SJCRH30 (cell line): ENCODE results near the gene LAMTOR1. TPM values are rescaled to one million over a fixed set of nuclear protein-coding genes. Genes with fewer than 3 reads are reported as not detected.
A peak's percentile ranks its signal among the peaks of the same experiment; 100 is the strongest.

Experiments used
- DNase-seq, 2 experiments: peaks; one replicate each; pipeline ENCODE4 v3.0.0-alpha.2; 2015 to 2020
- H3K27ac ChIP-seq: fragments of 250-450 bp; sonication (Bioruptor Pico); 2 replicates; pipeline ENCODE4 v1.5.1; 2020; ENCODE audit warnings: mild to moderate bottlenecking, moderate library complexity
- H3K27me3 ChIP-seq: fragments of 250-450 bp; sonication (Bioruptor Pico); 2 replicates; pipeline ENCODE4 v1.5.1; 2020; ENCODE audit warnings: mild to moderate bottlenecking, moderate library complexity
- H3K36me3 ChIP-seq: fragments of 250-450 bp; sonication (Bioruptor Pico); 2 replicates; pipeline ENCODE4 v1.5.1; 2020; ENCODE audit warnings: mild to moderate bottlenecking, moderate library complexity
- H3K4me1 ChIP-seq: fragments of 250-450 bp; sonication (Bioruptor Pico); 2 replicates; pipeline ENCODE4 v1.5.1; 2020; ENCODE audit warnings: mild to moderate bottlenecking, moderate library complexity
- H3K4me3 ChIP-seq: fragments of 250-450 bp; sonication (Bioruptor Pico); 2 replicates; pipeline ENCODE4 v1.5.1; 2020; ENCODE audit warnings: mild to moderate bottlenecking, moderate library complexity
- H3K9me3 ChIP-seq: fragments of 250-450 bp; sonication (Bioruptor Pico); replicated peaks from 2 replicates; pipeline ENCODE4 v1.5.1; 2020; ENCODE audit warnings: mild to moderate bottlenecking, moderate library complexity
- total RNA-seq: library from RNA; depleted of rRNA; stranded (reverse); fragments of >200 nt; shearing (Covaris generic); gene quantifications from 2 replicates; pipeline ENCODE4 v1.2.3, GENCODE V29; 2014

The LAMTOR1 gene
- total RNA-seq, 1 experiment from 2014 or later: 53.4 TPM

DNA sequence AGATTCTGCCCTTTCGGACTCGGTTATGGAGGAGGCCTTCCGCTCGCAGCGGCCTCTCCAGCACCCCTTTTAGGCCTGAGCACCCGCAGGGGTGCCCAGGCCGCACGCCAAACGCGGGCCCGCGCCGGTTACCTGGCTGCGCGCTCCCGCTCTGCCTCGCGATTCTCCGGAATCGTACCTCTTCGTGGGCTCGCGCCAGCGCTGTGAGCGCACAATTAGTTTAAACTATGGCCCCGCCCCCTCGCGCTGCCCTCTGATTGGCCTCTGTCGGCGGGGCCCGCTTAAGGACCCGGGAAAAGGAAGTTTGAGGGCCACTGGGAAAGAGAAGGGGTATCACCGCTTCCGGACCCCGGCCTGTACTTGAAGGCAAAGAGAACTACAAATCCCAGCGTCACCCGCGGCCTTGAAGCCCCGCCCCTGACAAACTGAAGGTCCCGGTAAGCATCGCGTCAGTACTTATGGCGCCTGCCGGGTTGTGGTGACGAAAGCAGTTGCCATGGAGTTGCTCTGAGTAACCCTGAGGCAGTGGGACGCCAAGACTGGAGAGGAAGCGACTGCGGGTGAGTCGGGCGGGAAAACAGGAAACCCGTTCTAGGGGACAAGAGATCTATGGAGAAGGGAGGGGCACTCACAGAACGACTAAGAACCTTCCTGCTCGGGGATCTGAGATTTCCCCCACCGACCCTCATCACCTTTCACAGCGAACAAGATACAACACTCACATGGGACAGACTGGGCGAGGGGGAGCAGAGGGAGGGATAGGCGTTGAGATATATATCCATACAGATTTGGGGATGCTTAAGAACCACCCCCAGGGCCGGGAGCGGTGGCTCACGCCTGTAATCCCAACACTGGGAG lies 22.5 kb downstream of the LAMTOR1 start, which contains the start of the genes LRRC51 and NUMA1:
Gene LRRC51 (plus strand): TSS at position 525 of the 858 bp plus-strand sequence. CDS start 8,234 bp downstream, outside the sequence.
Gene NUMA1 (minus strand): TSS at position 217 of the 858 bp plus-strand sequence. CDS start 44,599 bp downstream, outside the sequence.
- no peaks in the 10 kb centered on the region for H3K27me3 ChIP-seq
- H3K4me3 ChIP-seq: peak within 1 kb of the TSS; percentile 80
- no peaks in the 10 kb centered on the region for H3K9me3 ChIP-seq
- H3K27ac ChIP-seq: peak within 1 kb of the TSS; percentile 82
- peak; percentile 99 to 100 for DNase-seq
- H3K36me3 ChIP-seq: peaks cover 5% of the 10 kb centered on the region; the same call in 1 of the 2 replicates
- H3K4me1 ChIP-seq: peaks cover 8% of the 10 kb centered on the region; the same call in 1 of the 2 replicates

DNA sequence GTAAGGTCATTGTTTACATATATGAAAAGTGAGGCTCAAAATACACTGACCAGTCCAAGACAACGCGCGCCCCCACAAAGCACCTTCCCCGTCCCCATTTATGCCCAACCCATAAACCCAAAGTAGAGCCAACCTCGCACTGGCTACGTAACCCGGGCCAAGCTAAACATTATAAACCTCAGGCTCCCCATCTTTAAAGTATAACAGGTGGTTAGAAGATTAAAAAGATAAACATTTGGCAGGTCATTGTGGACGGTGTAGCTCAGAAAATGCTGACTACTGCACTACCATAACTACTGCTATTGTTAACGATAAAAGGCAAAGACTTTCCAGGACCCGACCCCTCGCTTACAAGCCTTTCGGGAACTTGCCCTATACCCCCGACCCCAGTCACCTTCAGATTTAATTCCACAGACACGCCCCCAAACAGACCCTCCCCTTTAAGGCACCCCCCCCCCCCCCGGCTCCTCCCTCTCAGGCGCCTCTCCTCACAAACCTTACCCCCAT lies 23.2 kb downstream of the LAMTOR1 start:
- Histone ChIP-seq H3K4me1 (peaks cover 8% of the 10 kb centered on the region; the same call in 1 of the 2 replicates), H3K27ac (peak overlapping the region; percentile 82), H3K36me3 (peaks cover 5% of the 10 kb centered on the region; the same call in 1 of the 2 replicates), H3K27me3 (no peaks in the 10 kb centered on the region), H3K9me3 (no peaks in the 10 kb centered on the region), H3K4me3 (peak overlapping the region; percentile 80)
- no peak for DNase-seq

DNA sequence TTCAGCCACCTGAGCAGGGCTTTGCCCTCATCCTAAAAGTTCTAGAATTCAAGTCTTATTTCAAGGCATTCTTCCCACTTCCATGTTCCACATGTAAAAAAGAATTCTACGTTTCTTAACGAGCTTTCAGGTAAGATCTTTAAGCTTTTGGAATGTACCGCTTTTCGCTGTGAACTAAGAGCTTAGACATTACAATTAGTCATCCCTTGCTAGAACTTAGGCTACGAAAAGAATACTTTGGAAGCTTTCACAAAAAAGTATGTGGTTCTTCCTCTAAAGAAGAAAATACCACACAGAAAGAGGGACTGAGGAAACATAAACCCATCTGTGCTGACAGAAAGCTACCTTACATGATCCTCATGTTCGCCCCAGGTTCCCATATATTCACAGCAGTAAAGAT lies 24.6 kb downstream of the LAMTOR1 start:
- Histone ChIP-seq H3K4me3 (peak overlapping the region; percentile 80), H3K36me3 (peaks cover 5% of the 10 kb centered on the region; the same call in 1 of the 2 replicates), H3K27ac (no peak overlapping the region), H3K9me3 (no peaks in the 10 kb centered on the region), H3K4me1 (peaks cover 8% of the 10 kb centered on the region; the same call in 1 of the 2 replicates), H3K27me3 (no peaks in the 10 kb centered on the region)
- no peak for DNase-seq

DNA sequence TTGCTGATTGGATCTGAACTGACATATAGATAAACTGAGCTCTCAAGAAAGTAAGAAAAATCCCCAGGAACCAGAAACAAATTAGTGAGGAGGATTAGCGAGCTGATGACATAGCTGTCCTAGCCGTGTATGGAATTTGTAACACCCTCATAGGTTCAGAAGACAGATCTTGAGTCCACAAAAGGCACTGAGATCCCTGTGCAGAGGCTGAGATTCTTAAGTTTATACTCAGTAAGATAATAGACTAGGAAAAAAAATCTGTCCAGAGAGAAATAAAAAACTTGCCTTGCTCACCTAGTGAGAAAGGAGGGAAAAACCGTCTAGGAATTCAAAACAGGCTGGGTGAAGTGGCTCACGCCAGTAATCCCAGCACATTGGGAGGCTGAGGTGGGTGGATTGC lies 27.3 kb downstream of the LAMTOR1 start:
- no peak overlapping the region for H3K27ac ChIP-seq
- no peak overlapping the region for H3K4me3 ChIP-seq
- DNase-seq: no peak
- peaks cover 5% of the 10 kb centered on the region; the same call in 1 of the 2 replicates for H3K36me3 ChIP-seq
- H3K9me3 ChIP-seq: no peaks in the 10 kb centered on the region
- H3K27me3 ChIP-seq: no peaks in the 10 kb centered on the region
- H3K4me1 ChIP-seq: peaks cover 26% of the 10 kb centered on the region

DNA sequence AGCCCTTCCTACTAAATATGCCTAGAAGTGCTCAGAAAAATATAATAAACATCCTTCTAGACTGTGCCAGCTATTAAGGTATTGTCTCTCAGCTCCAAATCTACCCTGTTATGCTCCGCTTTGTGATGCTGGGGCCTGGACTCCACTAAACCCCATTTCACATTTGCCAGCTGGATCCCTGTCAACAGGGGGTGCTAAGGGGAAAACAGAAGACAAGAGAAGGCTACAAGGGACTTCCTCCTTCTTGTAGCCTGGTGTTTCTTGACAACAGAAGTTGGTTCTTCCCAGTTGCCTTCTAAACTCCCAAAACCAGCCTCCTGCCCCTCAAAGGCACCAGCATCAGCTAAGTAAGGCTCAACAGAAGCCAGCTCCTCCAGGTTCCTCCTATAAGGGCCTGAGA lies 28.0 kb downstream of the LAMTOR1 start:
- peaks cover 30% of the 10 kb centered on the region for H3K4me1 ChIP-seq
- no peak for DNase-seq

DNA sequence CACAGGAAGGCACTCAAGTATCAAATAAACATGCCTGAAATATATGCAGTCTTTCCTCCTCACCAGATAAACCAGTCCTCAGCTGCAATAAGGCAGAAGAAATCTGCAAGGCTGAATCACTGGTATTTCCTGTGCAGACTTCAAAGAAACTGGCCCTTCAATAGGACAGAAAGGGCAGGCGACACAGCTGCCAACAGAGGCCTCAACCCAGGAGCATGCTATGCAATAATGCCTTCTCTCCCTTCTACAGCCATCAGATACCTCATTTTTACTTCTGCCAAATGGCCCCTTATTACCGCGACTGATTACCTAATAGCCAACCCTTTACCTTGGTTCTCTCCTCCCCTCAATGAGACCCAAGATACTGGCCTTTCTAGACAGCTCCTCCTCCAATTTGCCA lies 30.7 kb downstream of the LAMTOR1 start:
- Histone ChIP-seq H3K27me3 (no peaks in the 10 kb centered on the region), H3K27ac (peak overlapping the region; percentile 17), H3K4me1 (peaks cover 22% of the 10 kb centered on the region), H3K36me3 (peaks cover 9% of the 10 kb centered on the region), H3K9me3 (no peaks in the 10 kb centered on the region; the same call in 1 of the 2 replicates), H3K4me3 (no peak overlapping the region)
- peak; percentile 53 to 64 for DNase-seq

More for the DNA sequence above, 28.0 kb downstream of the LAMTOR1 start:
- Histone ChIP-seq H3K4me3 (no peak overlapping the region), H3K27me3 (no peaks in the 10 kb centered on the region), H3K36me3 (peaks cover 5% of the 10 kb centered on the region; the same call in 1 of the 2 replicates), H3K27ac (no peak overlapping the region), H3K9me3 (no peaks in the 10 kb centered on the region)

DNA sequence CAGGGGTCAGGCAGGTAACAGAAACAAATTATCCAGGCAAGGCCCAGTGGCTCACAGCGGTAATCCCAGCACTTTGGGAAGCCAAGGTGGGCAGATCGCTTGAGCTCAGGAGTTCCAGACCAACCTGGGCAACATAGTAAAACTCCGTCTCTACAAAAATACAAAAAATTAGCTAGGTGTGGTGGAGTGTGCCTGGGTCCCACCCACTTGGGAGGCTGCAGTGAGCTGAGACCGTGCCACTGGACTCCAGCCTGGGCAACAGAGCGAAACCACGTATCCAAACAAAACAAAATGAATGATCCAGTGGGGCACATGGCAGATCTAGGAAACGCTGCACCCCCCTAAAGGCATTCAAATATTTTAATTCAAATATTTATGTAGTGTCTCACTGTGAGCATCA lies 32.6 kb downstream of the LAMTOR1 start:
- Histone ChIP-seq H3K4me1 (peaks cover 22% of the 10 kb centered on the region), H3K36me3 (peaks cover 4% of the 10 kb centered on the region), H3K4me3 (no peak overlapping the region), H3K9me3 (no peaks in the 10 kb centered on the region; the same call in 1 of the 2 replicates), H3K27me3 (no peaks in the 10 kb centered on the region), H3K27ac (no peak overlapping the region)
- DNase-seq: no peak

DNA sequence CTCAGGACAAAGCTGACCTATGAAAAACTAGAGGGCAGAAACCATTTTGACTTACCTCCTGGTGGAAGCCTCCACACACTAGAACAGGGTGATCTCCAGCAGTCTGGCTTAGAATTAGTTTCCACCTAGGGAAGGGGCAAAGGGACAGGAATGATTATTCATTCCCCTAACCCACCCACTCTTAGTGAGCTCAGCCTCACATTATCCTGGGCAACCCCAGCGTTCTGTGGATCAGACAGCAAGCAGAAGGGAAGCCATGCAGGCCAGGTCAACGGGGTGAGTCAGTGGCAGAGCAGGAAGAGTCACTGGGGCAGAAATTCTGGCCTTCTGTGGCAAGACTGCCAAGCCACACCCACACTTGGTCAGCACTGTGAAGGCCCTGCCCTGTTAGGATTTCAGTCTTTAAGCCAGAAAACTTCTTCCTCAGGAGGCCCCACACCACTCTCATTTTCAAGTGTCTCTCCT lies 33.3 kb downstream of the LAMTOR1 start:
- no peak overlapping the region for H3K4me3 ChIP-seq
- no peaks in the 10 kb centered on the region for H3K27me3 ChIP-seq
- H3K27ac ChIP-seq: no peak overlapping the region
- no peaks in the 10 kb centered on the region; the same call in 1 of the 2 replicates for H3K9me3 ChIP-seq
- peak; percentile 41 to 50 for DNase-seq
- peaks cover 22% of the 10 kb centered on the region for H3K4me1 ChIP-seq
- peaks cover 9% of the 10 kb centered on the region for H3K36me3 ChIP-seq

DNA sequence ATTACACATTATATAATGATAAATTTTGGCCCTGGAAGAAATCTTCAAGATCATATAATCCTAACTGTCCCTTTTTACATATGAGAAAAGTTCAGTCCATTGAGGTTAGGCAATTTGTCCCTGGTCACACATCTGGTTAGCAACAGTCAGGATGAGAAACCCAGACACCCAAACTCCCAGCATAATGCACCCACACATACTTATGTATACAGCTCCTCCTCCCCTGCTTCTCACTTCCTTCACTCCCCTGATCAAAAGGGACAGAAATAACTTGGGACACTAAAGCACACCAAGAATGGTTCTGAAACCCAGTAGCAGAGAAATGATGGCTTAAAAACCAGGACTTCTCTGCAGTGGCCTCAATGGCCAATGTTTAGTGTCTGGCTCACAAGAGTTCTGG lies 33.9 kb downstream of the LAMTOR1 start:
- no peaks in the 10 kb centered on the region; the same call in 1 of the 2 replicates for H3K9me3 ChIP-seq
- peaks cover 13% of the 10 kb centered on the region for H3K36me3 ChIP-seq
- no peaks in the 10 kb centered on the region for H3K27me3 ChIP-seq
- H3K27ac ChIP-seq: no peak overlapping the region
- H3K4me3 ChIP-seq: no peak overlapping the region
- peaks cover 22% of the 10 kb centered on the region for H3K4me1 ChIP-seq
- DNase-seq: no peak

DNA sequence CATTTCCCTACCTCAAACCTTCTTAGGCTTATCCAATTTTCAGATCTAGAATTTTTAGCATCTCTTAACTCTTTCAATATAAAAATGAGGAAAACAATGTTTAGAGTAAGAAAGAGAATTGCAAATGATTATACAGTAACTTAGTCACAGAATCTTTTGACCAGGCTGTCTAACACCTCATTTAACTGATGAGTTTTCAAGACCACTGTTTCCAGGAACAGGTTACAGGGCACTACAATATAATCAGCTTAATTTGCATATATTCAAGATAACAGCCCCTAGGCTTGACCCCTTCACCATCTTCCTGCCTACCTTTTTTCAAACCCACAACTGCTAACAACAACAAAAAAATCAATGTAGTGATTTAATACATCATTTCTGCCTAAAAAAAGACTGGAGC lies 35.4 kb downstream of the LAMTOR1 start:
- no peak for DNase-seq
- no peak overlapping the region for H3K4me3 ChIP-seq
- H3K4me1 ChIP-seq: peaks cover 22% of the 10 kb centered on the region

DNA sequence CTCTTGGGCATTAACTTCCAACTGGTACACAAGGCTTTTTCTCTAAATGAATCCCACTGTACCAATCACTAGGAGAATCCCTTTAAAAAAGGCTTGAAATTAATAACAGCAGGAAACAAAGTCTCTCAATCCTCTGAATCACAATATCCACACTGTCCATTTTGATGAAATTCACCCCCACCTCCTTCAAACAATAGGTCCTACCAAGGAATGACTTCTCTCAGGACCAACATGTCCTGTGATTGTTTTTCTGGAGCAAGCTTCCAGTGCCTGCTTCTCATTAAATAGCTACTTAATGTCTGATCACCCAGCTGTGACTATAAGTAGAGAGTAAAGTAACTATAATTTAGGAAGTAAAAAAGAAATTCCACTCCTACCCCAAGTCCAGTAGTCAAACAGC lies 35.8 kb downstream of the LAMTOR1 start:
- Histone ChIP-seq H3K27ac (no peak overlapping the region), H3K4me1 (peaks cover 18% of the 10 kb centered on the region), H3K9me3 (no peaks in the 10 kb centered on the region; the same call in 1 of the 2 replicates), H3K36me3 (peaks cover 17% of the 10 kb centered on the region), H3K4me3 (no peak overlapping the region), H3K27me3 (no peaks in the 10 kb centered on the region)
- no peak for DNase-seq

More for the DNA sequence above, 35.4 kb downstream of the LAMTOR1 start:
- Histone ChIP-seq H3K9me3 (no peaks in the 10 kb centered on the region; the same call in 1 of the 2 replicates), H3K27me3 (no peaks in the 10 kb centered on the region), H3K27ac (no peak overlapping the region), H3K36me3 (peaks cover 13% of the 10 kb centered on the region)

DNA sequence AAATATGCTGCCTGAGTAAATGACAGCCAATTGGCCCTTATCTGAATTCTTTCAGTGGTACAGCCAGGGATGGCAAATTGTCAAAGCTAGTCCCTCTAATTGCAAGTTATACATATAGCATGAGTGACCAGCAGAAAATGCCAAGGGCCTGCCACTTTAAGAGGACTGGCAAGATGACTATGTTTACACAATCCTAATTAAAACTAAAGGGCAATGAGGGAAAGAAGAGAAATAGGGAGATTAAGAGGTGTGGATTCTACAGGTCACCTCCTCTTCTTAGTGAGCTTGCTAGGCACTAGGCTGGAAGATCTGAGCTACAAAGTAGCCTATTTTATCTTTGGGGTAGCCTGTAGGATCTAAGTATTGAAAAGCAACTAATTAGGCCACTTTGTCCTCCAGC lies 36.2 kb downstream of the LAMTOR1 start:
- Histone ChIP-seq H3K27me3 (no peaks in the 10 kb centered on the region), H3K4me3 (no peak overlapping the region), H3K9me3 (no peaks in the 10 kb centered on the region; the same call in 1 of the 2 replicates), H3K27ac (no peak overlapping the region), H3K4me1 (peaks cover 14% of the 10 kb centered on the region), H3K36me3 (peaks cover 17% of the 10 kb centered on the region)
- no peak for DNase-seq

DNA sequence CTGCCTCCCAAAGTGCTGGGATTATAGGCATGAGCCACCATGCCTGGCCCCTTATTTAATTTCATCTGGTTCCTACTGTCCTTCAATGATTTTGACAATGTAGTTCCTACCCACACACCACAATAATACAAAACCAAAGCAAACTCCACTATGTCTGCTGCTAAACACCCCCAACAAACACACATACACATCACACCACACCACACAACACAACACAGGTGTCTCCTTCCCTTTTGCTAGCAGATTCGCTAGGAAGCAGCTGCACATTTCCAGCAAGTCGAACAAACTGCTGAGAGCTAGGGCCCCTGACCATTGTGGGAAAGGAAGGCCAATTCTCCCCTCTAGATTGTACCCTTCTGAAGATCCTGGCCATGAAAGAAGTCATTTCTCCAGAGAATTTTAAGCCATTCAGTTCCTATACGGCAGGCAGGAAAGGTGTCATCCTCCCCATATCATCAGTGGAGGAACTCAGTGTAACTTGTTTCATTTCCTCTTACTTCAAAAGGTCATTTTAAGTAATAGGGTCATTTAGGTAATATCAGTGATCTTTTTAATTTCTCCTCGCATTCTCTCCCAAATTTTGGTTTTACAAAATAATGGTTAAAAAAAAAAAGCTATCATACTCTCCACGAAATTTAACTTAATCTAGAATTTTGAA lies 41.2 kb downstream of the LAMTOR1 start:
- Histone ChIP-seq H3K4me1 (peaks cover 3% of the 10 kb centered on the region; the same call in 1 of the 2 replicates), H3K27me3 (no peaks in the 10 kb centered on the region), H3K9me3 (no peaks in the 10 kb centered on the region), H3K4me3 (no peak overlapping the region), H3K36me3 (peaks cover 22% of the 10 kb centered on the region), H3K27ac (no peak overlapping the region)
- no peak for DNase-seq

DNA sequence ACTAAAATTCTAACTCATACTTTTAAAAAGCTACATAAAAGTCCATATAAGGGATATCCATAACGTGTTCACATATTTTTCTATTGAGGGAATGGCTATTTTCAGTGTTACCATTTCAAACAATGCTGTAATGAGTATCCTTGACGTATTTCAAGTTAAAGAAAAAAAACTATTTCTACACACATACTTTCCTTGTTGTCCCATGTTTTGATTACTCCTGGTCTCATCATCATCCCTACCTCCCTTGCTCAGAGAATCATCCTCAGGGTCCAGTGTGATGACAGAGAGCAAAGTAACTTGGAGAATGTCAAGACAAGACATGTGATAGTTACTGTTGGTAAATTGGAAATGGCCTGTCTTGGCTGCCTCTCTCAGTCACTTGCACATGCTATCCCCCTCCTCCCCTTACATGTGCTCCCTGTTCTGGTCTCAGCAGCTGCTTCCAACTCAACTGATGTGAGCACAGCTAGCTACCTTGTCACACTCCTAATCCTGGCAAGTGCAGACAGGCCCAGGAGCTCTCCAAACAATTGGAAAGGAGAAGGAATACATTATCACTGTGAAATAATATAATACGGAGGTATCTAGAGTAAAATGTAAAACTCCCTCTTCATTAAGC lies 44.6 kb downstream of the LAMTOR1 start:
- Histone ChIP-seq H3K4me1 (peaks cover 3% of the 10 kb centered on the region; the same call in 1 of the 2 replicates), H3K27ac (no peak overlapping the region), H3K4me3 (no peak overlapping the region), H3K27me3 (no peaks in the 10 kb centered on the region), H3K36me3 (peaks cover 13% of the 10 kb centered on the region), H3K9me3 (no peaks in the 10 kb centered on the region)
- peak; percentile 31 to 59 for DNase-seq
